Measurements from ENCODE around the gene SLC25A26. TPM values are rescaled to one million over a fixed set of nuclear protein-coding genes. Genes with fewer than 3 reads are reported as not detected.

The SLC25A26 gene
- total and polyA plus RNA-seq, 7 donors = 21.0 to 43.6 (median 31.9) TPM

DNA sequence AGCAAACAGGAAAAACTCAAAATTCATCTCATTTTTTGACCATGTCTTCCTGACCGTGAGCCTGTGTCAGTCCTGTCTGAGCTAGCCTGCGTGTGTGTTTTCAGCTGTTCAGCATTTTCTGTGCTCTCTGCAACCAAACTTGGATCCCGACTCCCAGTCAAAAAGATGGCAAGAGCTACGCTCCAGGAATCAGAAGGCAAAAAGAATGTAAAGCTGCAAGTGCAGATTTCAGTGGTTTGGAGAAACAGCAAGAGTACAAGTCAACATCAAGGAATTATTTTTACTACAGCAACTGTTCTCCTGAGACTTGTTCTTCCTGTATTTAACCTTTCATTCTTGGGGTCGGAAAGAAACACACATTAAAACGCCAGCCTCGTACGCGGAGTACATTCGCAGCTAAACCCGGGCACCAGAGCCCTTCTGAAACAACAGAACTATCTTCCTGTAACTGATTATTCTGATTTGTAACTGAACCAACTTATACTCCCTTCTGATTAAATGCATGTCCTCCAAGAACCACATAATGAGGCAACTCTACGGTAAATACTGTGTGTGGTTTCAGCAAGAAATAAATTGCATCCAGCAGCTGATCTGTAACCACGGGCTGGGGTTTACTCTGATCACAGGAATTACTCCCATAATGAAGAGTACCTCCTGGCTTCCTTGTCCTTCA is 172.7 kb downstream of the SLC25A26 start:
- no peaks in the 10 kb centered on the region for H3K27me3 ChIP-seq (ENCODE audit: insufficient read depth in 3 of 3, low read length in 2 of 3)
- TF ChIP-seq CTCF (IDR thresholded peaks at IDR 0.05) = no peak
- peak in 1 of 2 donors; percentile 3 for DNase-seq
- peak overlapping the region; percentile 56 for H3K27ac ChIP-seq
- peaks cover 3 to 70% of the 10 kb centered on the region in 2 donors for H3K36me3 ChIP-seq (ENCODE audit: insufficient read depth in 1 of 2, low read depth in 1 of 2)
- WGBS, 3 donors = 49 to 53% (median 53%) methylated on average over 13 of the region's 13 CpGs
- no peaks in the 10 kb centered on the region for H3K9me3 ChIP-seq
- ATAC-seq = no peak
- peaks cover 30% of the 10 kb centered on the region for H3K4me1 ChIP-seq
- H3K4me3 ChIP-seq = no peak overlapping the region
- intact Hi-C loops (cut with DNase I) = no loop called here

GRCh38 chr3:66394019-66394752 is 173.4 kb downstream of the SLC25A26 start:
- no peaks in the 10 kb centered on the region for H3K27me3 ChIP-seq (ENCODE audit: insufficient read depth in 3 of 3, low read length in 2 of 3)
- peaks cover 3 to 66% of the 10 kb centered on the region in 2 donors for H3K36me3 ChIP-seq (ENCODE audit: insufficient read depth in 1 of 2, low read depth in 1 of 2)
- ATAC-seq (no peak), DNase-seq (peak in 1 of 2 donors; percentile 54)
- TF ChIP-seq CTCF (IDR thresholded peaks at IDR 0.05) = no peak
- intact Hi-C loops (cut with DNase I) = no loop called here
- H3K9me3 ChIP-seq = no peaks in the 10 kb centered on the region
- no peak overlapping the region for H3K27ac ChIP-seq
- peaks cover 36% of the 10 kb centered on the region for H3K4me1 ChIP-seq
- 51 to 60% (median 55%) methylated on average over 12 of the region's 12 CpGs for WGBS, 3 donors
- no peak overlapping the region for H3K4me3 ChIP-seq

DNA sequence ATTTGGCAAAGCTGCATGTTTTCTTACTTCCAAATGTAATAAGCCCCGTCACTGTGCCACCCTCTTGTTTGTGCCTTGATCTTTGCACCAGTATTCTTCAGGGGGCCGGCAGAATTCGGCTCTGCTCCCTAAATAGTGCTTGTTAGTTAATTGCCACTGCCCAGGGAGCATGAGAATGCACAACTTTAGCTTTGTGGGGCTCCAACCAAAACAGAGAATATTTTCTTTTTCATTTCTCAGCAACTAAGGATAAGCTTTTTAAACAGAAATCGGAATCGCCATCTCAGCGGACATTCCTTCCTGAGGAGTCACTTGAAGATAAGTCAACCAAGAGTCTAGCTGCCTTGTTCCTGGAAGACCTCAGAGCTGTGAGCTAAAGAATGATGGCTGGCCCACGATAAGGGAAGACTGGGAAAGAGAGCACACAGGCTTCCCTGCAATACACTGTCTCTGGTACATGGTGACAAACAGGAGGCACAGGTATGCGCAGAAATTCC is 174.0 kb downstream of the SLC25A26 start:
- WGBS, 3 donors = 65 to 80% (median 66%) methylated on average over 8 of the region's 8 CpGs
- Histone ChIP-seq H3K27ac (no peak overlapping the region), H3K36me3 (ENCODE audit: insufficient read depth in 1 of 2, low read depth in 1 of 2) (peaks cover 3 to 66% of the 10 kb centered on the region in 2 donors), H3K9me3 (no peaks in the 10 kb centered on the region), H3K4me3 (no peak overlapping the region), H3K4me1 (peaks cover 42% of the 10 kb centered on the region), H3K27me3 (ENCODE audit: insufficient read depth in 3 of 3, low read length in 2 of 3) (no peaks in the 10 kb centered on the region)
- intact Hi-C loops (cut with DNase I) = no loop called here
- TF ChIP-seq CTCF (IDR thresholded peaks at IDR 0.05) = no peak
- DNase-seq (no peak), ATAC-seq (no peak)

DNA sequence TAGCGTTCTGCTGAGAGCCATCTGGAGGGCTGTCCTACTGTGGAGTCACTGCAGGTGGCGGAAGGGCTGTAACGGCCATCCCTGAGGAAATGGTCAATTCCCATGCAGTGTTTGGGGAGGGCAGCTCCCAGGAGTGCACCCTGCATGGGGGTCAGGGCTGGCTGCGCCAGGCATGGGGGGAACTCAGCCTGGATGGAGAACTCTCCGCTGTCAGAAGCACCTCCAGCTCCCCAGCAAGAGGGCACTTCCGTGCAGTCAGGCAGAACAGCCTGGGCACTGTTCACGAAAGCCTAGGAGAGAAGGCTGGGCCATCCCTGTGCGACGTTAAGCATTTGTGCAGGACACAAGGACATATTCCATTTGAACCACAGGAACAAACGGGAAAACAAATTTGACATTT is 174.8 kb downstream of the SLC25A26 start:
- ATAC-seq (no peak), DNase-seq (peak in 1 of 2 donors; percentile 19)
- Histone ChIP-seq H3K9me3 (no peaks in the 10 kb centered on the region), H3K4me1 (peaks cover 45% of the 10 kb centered on the region), H3K27ac (no peak overlapping the region), H3K27me3 (ENCODE audit: insufficient read depth in 3 of 3, low read length in 2 of 3) (no peaks in the 10 kb centered on the region), H3K4me3 (no peak overlapping the region), H3K36me3 (ENCODE audit: insufficient read depth in 1 of 2, low read depth in 1 of 2) (peaks cover 3 to 66% of the 10 kb centered on the region in 2 donors)
- 90 to 91% (median 90%) methylated on average over 10 of the region's 10 CpGs for WGBS, 3 donors
- intact Hi-C loops (cut with DNase I) = no loop called here
- TF ChIP-seq CTCF (IDR thresholded peaks at IDR 0.05) = no peak
